ENCODE measurements around the gene PRKAG2.

The PRKAG2 gene

GRCh38 chr7:151864081-151864480 is 12.8 kb downstream of the PRKAG2 start:
- DNase-seq: no peak

- DNase-seq: no peak
These were observed 13.4 kb downstream of the PRKAG2 start for GRCh38 chr7:151863386-151864079.

- no peak for DNase-seq
These were observed 14.1 kb downstream of the PRKAG2 start for GRCh38 chr7:151862606-151863381.

- DNase-seq: no peak
These were observed 15.0 kb downstream of the PRKAG2 start for GRCh38 chr7:151861881-151862280.

- DNase-seq: no peak
These were observed 16.1 kb downstream of the PRKAG2 start for GRCh38 chr7:151860771-151861170.

- DNase-seq: no peak
These were observed 16.8 kb downstream of the PRKAG2 start for GRCh38 chr7:151859948-151860685.

GRCh38 chr7:151859111-151859947 is 17.6 kb downstream of the PRKAG2 start:
- DNase-seq: no peak

- no peak for DNase-seq
These were observed 18.5 kb downstream of the PRKAG2 start for GRCh38 chr7:151858456-151858855.

- DNase-seq: no peak
These were observed 19.0 kb downstream of the PRKAG2 start for GRCh38 chr7:151857866-151858450.

- DNase-seq: no peak
These were observed 19.5 kb downstream of the PRKAG2 start for GRCh38 chr7:151857412-151857811.

- no peak for DNase-seq
These were observed 20.4 kb downstream of the PRKAG2 start for GRCh38 chr7:151856516-151856915.

- DNase-seq: no peak
These were observed 20.8 kb downstream of the PRKAG2 start for GRCh38 chr7:151856098-151856497.

GRCh38 chr7:151854720-151855071 is 22.2 kb downstream of the PRKAG2 start:
- DNase-seq: no peak

GRCh38 chr7:151853896-151854719 is 22.8 kb downstream of the PRKAG2 start:
- no peak for DNase-seq

GRCh38 chr7:151852486-151853396 is 24.2 kb downstream of the PRKAG2 start:
- no peak for DNase-seq

- no peak for DNase-seq
These were observed 25.1 kb downstream of the PRKAG2 start for GRCh38 chr7:151851782-151852181.

- DNase-seq: no peak
These were observed 25.7 kb downstream of the PRKAG2 start for GRCh38 chr7:151851145-151851751.

GRCh38 chr7:151850491-151851124 is 26.3 kb downstream of the PRKAG2 start:
- no peak for DNase-seq

- no peak for DNase-seq
These were observed 27.0 kb downstream of the PRKAG2 start for GRCh38 chr7:151849879-151850260.

All from NCI-H748 treated with DMSO at 0.1 percent for 48 hours (cell line).